AG08395 (cell line): Measurements from ENCODE around the gene ARID1B.
"Not testable (repeated sequence)": the region's sequence is repeated elsewhere in the genome, so short reads cannot be mapped to it uniquely, and the experiment has no call there.

ENCODE experiments used
- DNase-seq: peaks from one replicate; pipeline ENCODE4 v3.0.0; 2012; ENCODE audit warnings: mixed read lengths, low spot score

The ARID1B gene

GRCh38 chr6:156963712-156964700, 186.8 kb downstream of the ARID1B start:
- DNase-seq = peak; percentile 11

- DNase-seq = no peak
These were observed 190.7 kb downstream of the ARID1B start for GRCh38 chr6:156967852-156968251.

DNA sequence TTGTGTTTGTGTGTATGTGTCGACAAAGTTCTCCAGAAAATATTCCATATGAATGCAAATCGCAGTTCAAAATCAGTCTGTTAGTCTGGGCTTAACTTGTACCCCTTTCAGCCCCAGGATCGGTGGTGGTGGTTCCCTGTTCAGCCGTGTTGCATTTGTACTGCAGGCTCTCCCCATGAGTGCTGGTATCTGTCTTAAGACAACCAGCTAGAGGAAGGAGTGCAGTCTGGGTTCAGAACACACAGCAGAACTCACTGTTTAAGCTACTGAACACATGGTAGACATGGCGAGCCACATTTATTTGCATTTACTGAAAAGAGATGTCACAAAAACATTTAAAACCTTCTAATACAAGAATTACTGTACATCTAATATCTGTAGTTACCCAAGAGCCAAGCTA, 192.1 kb downstream of the ARID1B start:
- DNase-seq = no peak

- DNase-seq = no peak
These were observed 193.5 kb downstream of the ARID1B start for GRCh38 chr6:156970595-156971112.

GRCh38 chr6:156971153-156971885, 194.1 kb downstream of the ARID1B start:
- no peak for DNase-seq

GRCh38 chr6:156972145-156972544, 195.0 kb downstream of the ARID1B start:
- DNase-seq = no peak

- DNase-seq = no peak
These were observed 197.7 kb downstream of the ARID1B start for GRCh38 chr6:156974830-156975261.

- DNase-seq = no peak
These were observed 198.2 kb downstream of the ARID1B start for GRCh38 chr6:156975414-156975813.

DNA sequence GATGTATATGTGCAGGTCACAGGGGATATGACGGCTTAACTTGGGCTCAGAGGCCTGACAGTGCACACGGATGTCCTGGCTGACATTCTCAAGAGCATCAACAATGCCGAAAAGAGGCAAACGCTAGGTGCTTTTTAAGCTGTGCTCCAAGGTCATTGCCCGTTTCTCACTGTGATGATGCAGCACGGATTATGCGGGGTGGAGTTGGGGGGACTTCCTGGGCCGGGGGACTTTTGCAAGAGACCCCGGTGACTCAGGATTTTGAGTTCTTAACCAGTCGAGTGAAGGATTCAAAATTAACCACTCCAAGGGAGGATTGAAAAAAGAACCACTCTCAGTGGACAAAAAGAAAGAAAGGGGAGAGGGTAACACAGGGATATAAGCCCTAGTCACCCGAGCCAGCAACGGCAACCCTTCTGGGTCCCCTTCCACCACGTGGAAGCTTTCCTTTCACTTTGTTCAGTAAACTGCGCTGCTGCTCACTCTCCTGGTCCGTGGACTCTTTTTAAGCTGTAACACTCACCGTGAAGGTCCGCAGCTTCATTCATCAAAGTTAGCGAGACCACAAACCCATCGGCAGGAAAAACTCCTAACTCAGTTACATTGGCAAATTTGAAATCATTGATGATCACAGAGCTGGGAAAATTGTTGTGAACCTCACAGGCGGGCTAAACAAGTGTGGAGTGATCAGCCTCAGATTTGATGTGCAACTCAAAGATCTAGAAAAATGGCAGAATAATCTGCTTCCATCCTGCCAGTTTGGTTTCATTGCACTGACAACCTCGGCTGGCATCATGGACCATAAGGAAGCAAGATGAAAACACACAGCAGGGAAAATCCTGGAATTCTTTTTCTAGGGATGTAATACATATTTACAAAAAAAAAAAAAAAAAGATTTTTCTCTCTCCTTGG, 199.3 kb downstream of the ARID1B start:
- no peak for DNase-seq

- peak; percentile 22 for DNase-seq
These were observed 200.5 kb downstream of the ARID1B start for GRCh38 chr6:156977527-156978291.

DNA sequence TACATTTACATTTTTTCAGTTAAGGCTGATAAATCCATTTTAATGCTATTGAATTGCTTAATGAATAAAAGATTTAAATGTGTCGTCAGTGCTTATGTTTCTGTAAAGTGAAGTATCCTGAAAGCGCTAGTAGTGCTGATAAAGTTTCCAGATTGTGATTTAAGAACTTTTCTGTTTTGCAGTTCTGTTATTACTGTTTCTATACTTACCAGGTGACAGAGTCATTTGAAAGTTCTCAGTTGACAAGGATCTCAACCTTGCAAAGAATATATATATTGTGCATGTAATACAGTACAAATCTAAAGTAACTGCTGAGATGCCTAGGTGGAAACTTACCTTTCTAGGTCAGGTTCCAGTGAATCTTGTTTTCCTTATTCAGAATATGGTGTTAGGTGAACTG, 201.8 kb downstream of the ARID1B start:
- no peak for DNase-seq

- DNase-seq = no peak
These were observed 203.3 kb downstream of the ARID1B start for GRCh38 chr6:156980515-156980914.

- no peak for DNase-seq
These were observed 203.8 kb downstream of the ARID1B start for GRCh38 chr6:156980948-156981347.

DNA sequence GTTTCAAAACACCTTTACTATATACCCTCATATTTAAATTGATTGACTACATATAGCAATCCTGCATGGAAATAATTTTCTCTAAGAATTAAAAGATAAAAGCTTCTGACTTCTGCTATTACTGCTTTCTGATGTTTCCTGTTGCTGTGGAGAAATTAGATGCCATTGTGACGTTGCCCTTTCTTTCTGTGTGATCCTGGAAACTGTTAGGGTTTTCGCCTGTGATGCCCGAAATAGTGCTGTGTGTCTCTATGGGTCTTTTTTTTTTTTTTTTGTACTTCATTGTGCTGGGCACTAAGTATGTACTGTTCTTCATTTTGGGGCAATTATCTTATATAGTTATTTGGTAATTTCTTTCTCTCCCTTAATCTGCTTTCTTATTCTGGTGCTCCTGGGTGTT, 205.0 kb downstream of the ARID1B start:
- DNase-seq = no peak

DNA sequence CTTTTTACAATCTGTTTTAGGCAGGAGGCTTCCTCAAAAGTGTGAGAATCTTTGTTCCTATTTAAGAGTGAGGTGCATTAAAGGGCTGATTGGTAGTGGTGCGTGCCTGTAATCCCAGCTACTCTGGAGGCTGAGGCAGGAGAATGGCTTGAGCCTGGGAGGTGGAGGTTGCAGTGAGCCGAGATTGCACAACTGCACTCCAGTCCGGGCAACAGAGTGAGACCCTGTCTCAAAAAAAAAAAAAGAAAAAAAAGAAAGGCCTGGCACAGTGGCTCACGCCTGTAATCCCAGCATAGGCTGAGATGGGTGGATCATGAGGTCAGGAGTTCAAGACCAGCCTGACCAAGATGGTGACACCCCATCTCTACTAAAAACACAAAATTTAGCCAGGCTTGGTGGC, 205.7 kb downstream of the ARID1B start:
- DNase-seq = not testable (repeated sequence)

GRCh38 chr6:156984178-156984738, 207.1 kb downstream of the ARID1B start:
- DNase-seq = no peak

- no peak for DNase-seq
These were observed 208.1 kb downstream of the ARID1B start for GRCh38 chr6:156985309-156985708.

DNA sequence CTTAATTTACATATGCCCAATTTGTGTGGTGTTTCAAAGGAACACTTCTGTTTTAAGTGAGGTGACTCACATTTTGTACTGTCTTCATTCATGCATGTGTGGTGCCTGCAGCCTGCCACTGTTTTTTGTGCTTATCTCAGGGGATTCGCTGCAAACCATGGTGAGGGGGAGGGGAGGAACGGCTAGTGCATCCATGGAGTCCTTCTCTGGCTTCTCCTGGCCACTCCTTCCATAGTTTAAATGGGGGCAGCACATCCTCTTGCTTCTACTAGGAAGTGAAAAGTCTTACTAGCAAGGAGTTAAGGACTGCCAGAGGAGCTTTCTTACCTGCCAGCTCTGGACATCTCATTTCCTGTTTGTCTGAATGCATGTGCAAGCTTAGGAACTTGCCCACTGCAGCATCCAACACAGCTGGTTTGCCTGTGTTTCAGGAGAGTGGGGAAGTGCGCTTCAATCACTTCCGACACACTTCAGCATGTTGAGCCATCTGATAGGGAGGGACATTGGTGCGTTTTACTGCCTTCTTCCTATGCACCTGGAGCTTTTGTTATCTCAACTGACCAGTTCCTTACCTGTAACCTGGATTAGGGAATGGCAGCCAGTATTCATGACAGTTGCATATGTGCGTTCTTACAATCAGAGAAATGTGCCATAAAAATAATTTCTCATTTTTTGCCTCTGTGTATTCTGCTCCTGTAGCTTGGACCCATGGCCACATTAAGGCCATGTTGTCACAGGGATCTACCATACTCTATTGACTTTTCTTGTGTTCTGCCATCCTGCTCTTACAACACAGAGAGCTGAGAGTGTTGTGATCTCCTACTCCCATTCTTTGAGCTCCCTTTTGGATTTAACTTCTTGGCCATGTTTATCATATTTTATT, 211.3 kb downstream of the ARID1B start:
- DNase-seq = no peak

GRCh38 chr6:156989159-156989806, 212.1 kb downstream of the ARID1B start:
- no peak for DNase-seq
